Frontal cortex (tissue), 4 donors: ENCODE results near the gene DDX41. TPM values are rescaled to one million over a fixed set of nuclear protein-coding genes. Genes with fewer than 3 reads are reported as not detected.

Experiments
- DNase-seq, 2 donors: peaks; one replicate each; pipeline ENCODE4 v3.0.0; 2012; ENCODE audit warnings: low spot score in 2 of 2
- FAIRE-seq: peaks from 2 replicates; lab custom pipeline; 2012; peaks lifted over from hg19 to GRCh38; lab: Jason Lieb, UNC
- total RNA-seq: library from RNA; depleted of rRNA; stranded (reverse); fragments of >200 nt; gene quantifications from one replicate; pipeline ENCODE4 v1.2.3, GENCODE V29; 2014
- donor health status: control.
- donor health status: control.
- donor health status: control.

Gene DDX41
- total RNA-seq, 1 donor from 2014 or later: 77.0 TPM

- DNase-seq: no peak
- no peak for FAIRE-seq
Measured at GRCh38 chr5:177519463-177520235, 2.9 kb upstream of the DDX41 start.

GRCh38 chr5:177515580-177515979 is 1.2 kb downstream of the DDX41 start:
- DNase-seq: no peak
- FAIRE-seq: no peak

GRCh38 chr5:177514541-177514940 is 2.2 kb downstream of the DDX41 start:
- FAIRE-seq: no peak

GRCh38 chr5:177513500-177513899 is 3.3 kb downstream of the DDX41 start:
- FAIRE-seq (no peak), DNase-seq (no peak)

More at GRCh38 chr5:177514541-177514940, 2.2 kb downstream of the DDX41 start:
- no peak for DNase-seq

- no peak for FAIRE-seq
- DNase-seq: no peak
Measured at GRCh38 chr5:177512736-177513380, 3.9 kb downstream of the DDX41 start.

GRCh38 chr5:177511796-177512675 is 4.7 kb downstream of the DDX41 start:
- no peak for DNase-seq
- FAIRE-seq: no peak

GRCh38 chr5:177511181-177511580 is 5.6 kb downstream of the DDX41 start:
- FAIRE-seq: no peak
- no peak for DNase-seq

- FAIRE-seq (no peak), DNase-seq (no peak)
Measured at GRCh38 chr5:177510567-177511053, 6.2 kb downstream of the DDX41 start.

GRCh38 chr5:177509991-177510566 is 6.7 kb downstream of the DDX41 start:
- FAIRE-seq (no peak), DNase-seq (no peak)

GRCh38 chr5:177509381-177509951 is 7.3 kb downstream of the DDX41 start, which contains the start of gene DOK3:
TSS of gene DOK3 (minus strand) at chr5:177509826. CDS start at chr5:177509540, 286 bp downstream.
- no peak for DNase-seq
- no peak for FAIRE-seq

- FAIRE-seq (no peak), DNase-seq (no peak)
Measured at GRCh38 chr5:177508837-177509236, 7.9 kb downstream of the DDX41 start.

- no peak for FAIRE-seq
- DNase-seq: no peak
Measured at GRCh38 chr5:177508221-177508611, 8.5 kb downstream of the DDX41 start.

GRCh38 chr5:177507596-177508220 is 9.1 kb downstream of the DDX41 start:
- FAIRE-seq (no peak), DNase-seq (no peak)

- FAIRE-seq: no peak
- DNase-seq: no peak
Measured at GRCh38 chr5:177507165-177507564, 9.6 kb downstream of the DDX41 start.

GRCh38 chr5:177505075-177505474 is 11.7 kb downstream of the DDX41 start:
- no peak for FAIRE-seq
- no peak for DNase-seq

GRCh38 chr5:177504086-177505056 is 12.4 kb downstream of the DDX41 start:
- DNase-seq (no peak), FAIRE-seq (no peak)

GRCh38 chr5:177503351-177504085 is 13.2 kb downstream of the DDX41 start:
- DNase-seq (no peak), FAIRE-seq (no peak)
